ENCODE measurements around the gene SUN5. TPM values are rescaled to one million over a fixed set of nuclear protein-coding genes. Genes with fewer than 3 reads are reported as not detected.
"Not testable (repeated sequence)": the region's sequence is repeated elsewhere in the genome, so short reads cannot be mapped to it uniquely, and the experiment has no call there.

SUN5 gene
- total RNA-seq, 1 donor from 2014 or later = not detected

GRCh38 chr20:32978009-32978335 lies 26.3 kb downstream of the SUN5 start:
- TF ChIP-seq CTCF (IDR thresholded peaks at IDR 0.05; ENCODE audit: insufficient read depth, low read length, severe bottlenecking) = no peak
- H3K36me3 ChIP-seq (ENCODE audit: control insufficient read depth, insufficient read depth, low read length) = no peaks in the 10 kb centered on the region
- no peak overlapping the region for H3K4me3 ChIP-seq (ENCODE audit: low read depth, low read length)
- no peaks in the 10 kb centered on the region for H3K27me3 ChIP-seq (ENCODE audit: control insufficient read depth, insufficient read depth, low read length)
- FAIRE-seq = no peak
- no peak for DNase-seq (ENCODE audit: low read depth)

- Histone ChIP-seq H3K4me3 (ENCODE audit: low read depth, low read length) (no peak overlapping the region), H3K27me3 (ENCODE audit: control insufficient read depth, insufficient read depth, low read length) (no peaks in the 10 kb centered on the region), H3K36me3 (ENCODE audit: control insufficient read depth, insufficient read depth, low read length) (no peaks in the 10 kb centered on the region)
- no peak for TF ChIP-seq CTCF (IDR thresholded peaks at IDR 0.05; ENCODE audit: insufficient read depth, low read length, severe bottlenecking)
- FAIRE-seq (no peak), DNase-seq (ENCODE audit: low read depth) (no peak)
Observed at GRCh38 chr20:32977281-32978008, 26.8 kb downstream of the SUN5 start.

DNA sequence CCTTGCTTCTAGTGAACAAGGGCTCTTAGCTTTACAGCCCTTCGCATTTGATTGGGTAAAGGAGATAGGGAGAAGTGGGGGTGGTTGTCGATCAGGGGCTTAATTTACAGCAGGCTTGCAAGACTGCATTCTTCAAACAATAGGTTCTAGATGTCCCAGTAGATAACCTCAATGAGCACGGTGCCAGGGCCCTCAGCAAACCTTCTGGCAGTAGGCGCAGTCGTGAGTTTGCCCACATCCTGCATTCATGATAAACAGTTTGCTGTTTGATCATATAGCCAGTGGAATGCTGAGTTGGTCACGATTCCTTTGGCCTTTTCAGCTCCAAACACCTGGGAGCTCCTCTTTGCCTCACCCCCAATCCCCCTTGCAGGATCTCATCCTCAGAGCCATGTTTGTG lies 27.5 kb downstream of the SUN5 start:
- Histone ChIP-seq H3K36me3 (ENCODE audit: control insufficient read depth, insufficient read depth, low read length) (no peaks in the 10 kb centered on the region), H3K4me3 (ENCODE audit: low read depth, low read length) (no peak overlapping the region), H3K27me3 (ENCODE audit: control insufficient read depth, insufficient read depth, low read length) (no peaks in the 10 kb centered on the region)
- FAIRE-seq (no peak), DNase-seq (ENCODE audit: low read depth) (no peak)
- no peak for TF ChIP-seq CTCF (IDR thresholded peaks at IDR 0.05; ENCODE audit: insufficient read depth, low read length, severe bottlenecking)

GRCh38 chr20:32975698-32976674 lies 28.2 kb downstream of the SUN5 start:
- FAIRE-seq (no peak), DNase-seq (ENCODE audit: low read depth) (no peak)
- Histone ChIP-seq H3K36me3 (ENCODE audit: control insufficient read depth, insufficient read depth, low read length) (no peaks in the 10 kb centered on the region), H3K27me3 (ENCODE audit: control insufficient read depth, insufficient read depth, low read length) (no peaks in the 10 kb centered on the region), H3K4me3 (ENCODE audit: low read depth, low read length) (no peak overlapping the region)
- no peak for TF ChIP-seq CTCF (IDR thresholded peaks at IDR 0.05; ENCODE audit: insufficient read depth, low read length, severe bottlenecking)

DNA sequence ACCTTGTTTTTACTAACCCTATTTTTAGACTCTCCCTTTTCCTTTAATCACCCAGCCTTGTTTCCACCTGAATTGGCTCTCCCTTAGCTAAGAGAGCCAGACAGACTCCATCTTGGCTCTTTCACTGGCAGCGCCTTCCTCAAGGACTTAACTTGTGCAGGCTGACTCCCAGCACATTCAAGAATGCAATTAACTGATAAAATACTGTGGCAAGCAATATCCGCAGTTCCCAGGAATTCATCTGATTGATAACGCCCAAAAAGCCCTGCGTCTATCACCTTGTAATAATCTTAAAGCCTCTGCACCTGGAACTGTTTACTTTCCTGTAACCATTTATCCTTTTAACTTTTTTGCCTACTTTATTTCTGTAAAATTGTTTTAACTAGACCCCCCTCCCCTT lies 29.1 kb downstream of the SUN5 start:
- DNase-seq (ENCODE audit: low read depth); H3K4me3 ChIP-seq (ENCODE audit: low read depth, low read length); H3K27me3 ChIP-seq (ENCODE audit: control insufficient read depth, insufficient read depth, low read length); FAIRE-seq; H3K36me3 ChIP-seq (ENCODE audit: control insufficient read depth, insufficient read depth, low read length): not testable (repeated sequence)

DNA sequence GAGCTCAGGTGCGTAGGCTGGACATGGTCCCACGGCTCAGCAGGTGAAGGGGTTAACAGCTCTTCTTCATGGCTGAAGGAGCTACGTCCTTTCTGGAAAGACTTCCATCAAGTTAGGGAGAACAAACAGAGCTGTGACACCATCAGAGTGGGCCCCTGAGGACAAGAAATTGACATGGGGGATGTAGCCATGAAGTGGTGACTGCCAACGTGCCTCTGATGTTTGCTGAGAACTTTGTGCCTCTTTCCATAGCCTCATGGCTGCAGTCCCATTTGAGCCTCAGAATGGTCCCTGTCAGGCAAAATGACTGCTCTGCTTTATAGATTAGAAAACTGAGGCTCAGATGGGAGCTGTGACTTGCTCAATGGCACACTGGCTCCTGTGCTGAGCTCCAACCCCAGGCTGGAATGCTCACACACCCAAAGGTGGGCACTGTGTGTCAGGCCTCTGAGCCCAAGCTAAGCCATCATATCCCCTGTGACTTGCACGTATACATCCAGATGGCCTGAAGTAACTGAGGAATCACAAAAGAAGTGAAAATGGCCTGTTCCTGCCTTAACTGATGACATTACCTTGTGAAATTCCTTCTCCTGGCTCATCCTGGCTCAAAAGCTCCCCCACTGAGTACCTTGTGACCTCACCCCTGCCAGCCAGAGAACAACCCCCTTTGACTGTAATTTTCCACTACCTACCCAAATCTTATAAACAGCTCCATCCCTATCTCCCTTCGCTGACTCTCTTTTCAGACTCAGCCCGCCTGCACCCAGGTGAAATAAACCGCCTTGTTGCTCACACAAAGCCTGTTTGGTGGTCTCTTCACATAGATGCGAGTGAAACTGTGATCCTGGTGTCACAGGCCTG lies 29.8 kb downstream of the SUN5 start:
- H3K4me3 ChIP-seq (ENCODE audit: low read depth, low read length); DNase-seq (ENCODE audit: low read depth); H3K27me3 ChIP-seq (ENCODE audit: control insufficient read depth, insufficient read depth, low read length); FAIRE-seq; H3K36me3 ChIP-seq (ENCODE audit: control insufficient read depth, insufficient read depth, low read length): not testable (repeated sequence)
